ENCODE data around the gene MAP4K4. TPM values are rescaled to one million over a fixed set of nuclear protein-coding genes. Genes with fewer than 3 reads are reported as not detected.

The MAP4K4 gene
- total and polyA plus RNA-seq, 4 donors = 19.7 to 91.7 (median 54.0) TPM

GRCh38 chr2:101714118-101714517, 16.6 kb downstream of the MAP4K4 start:
- no peak for TF ChIP-seq CTCF (IDR thresholded peaks at IDR 0.05; ENCODE audit: control extremely low read depth, extremely low read depth)
- no peak for DNase-seq
- Histone ChIP-seq H3K4me3 (no peak overlapping the region), H3K27ac (ENCODE audit: low read depth in 1 of 2, low read length in 1 of 2) (no peak overlapping the region), H3K4me1 (ENCODE audit: control insufficient read depth in 5 of 5, insufficient read depth in 5 of 5, low read length in 5 of 5) (peaks cover 0 to 43% (median 24%) of the 10 kb centered on the region in 5 donors), H3K9me3 (ENCODE audit: control insufficient read depth in 4 of 4, insufficient read depth in 3 of 4, low read length in 3 of 4) (no peaks in the 10 kb centered on the region), H3K27me3 (ENCODE audit: control insufficient read depth in 3 of 3, insufficient read depth in 3 of 3, low read length in 2 of 3) (no peaks in the 10 kb centered on the region), H3K36me3 (ENCODE audit: control insufficient read depth in 4 of 4, insufficient read depth in 4 of 4, low read length in 4 of 4) (peaks cover 0 to 3% (median 0%) of the 10 kb centered on the region in 4 donors), H3K9ac (ENCODE audit: insufficient read depth in 1 of 2, low read length in 2 of 2) (no peak overlapping the region)
- ATAC-seq (ENCODE audit: insufficient read depth, low FRiP score) = no peak
- 34 to 52% methylated on average over 3 of the region's 3 CpGs for WGBS, 2 donors

GRCh38 chr2:101717071-101717845, 19.8 kb downstream of the MAP4K4 start:
- no peak for ATAC-seq (ENCODE audit: insufficient read depth, low FRiP score)
- no peak for DNase-seq
- no peak overlapping the region for H3K27ac ChIP-seq (ENCODE audit: low read depth in 1 of 2, low read length in 1 of 2)
- H3K4me1 ChIP-seq (ENCODE audit: control insufficient read depth in 5 of 5, insufficient read depth in 5 of 5, low read length in 5 of 5) = peaks cover 0 to 42% (median 5%) of the 10 kb centered on the region in 5 donors
- no peak overlapping the region for H3K9ac ChIP-seq (ENCODE audit: insufficient read depth in 1 of 2, low read length in 2 of 2)
- TF ChIP-seq CTCF (IDR thresholded peaks at IDR 0.05; ENCODE audit: control extremely low read depth, extremely low read depth) = no peak
- H3K9me3 ChIP-seq (ENCODE audit: control insufficient read depth in 4 of 4, insufficient read depth in 3 of 4, low read length in 3 of 4) = no peaks in the 10 kb centered on the region
- no peaks in the 10 kb centered on the region for H3K27me3 ChIP-seq (ENCODE audit: control insufficient read depth in 3 of 3, insufficient read depth in 3 of 3, low read length in 2 of 3)
- no peak overlapping the region for H3K4me3 ChIP-seq
- WGBS, 2 donors = 55 to 73% methylated on average over 9 of the region's 9 CpGs
- H3K36me3 ChIP-seq (ENCODE audit: control insufficient read depth in 4 of 4, insufficient read depth in 4 of 4, low read length in 4 of 4) = peaks cover 0 to 3% (median 0%) of the 10 kb centered on the region in 4 donors

GRCh38 chr2:101718479-101718878, 21.0 kb downstream of the MAP4K4 start:
- Histone ChIP-seq H3K9me3 (ENCODE audit: control insufficient read depth in 4 of 4, insufficient read depth in 3 of 4, low read length in 3 of 4) (no peaks in the 10 kb centered on the region), H3K27me3 (ENCODE audit: control insufficient read depth in 3 of 3, insufficient read depth in 3 of 3, low read length in 2 of 3) (no peaks in the 10 kb centered on the region), H3K27ac (ENCODE audit: low read depth in 1 of 2, low read length in 1 of 2) (no peak overlapping the region), H3K9ac (ENCODE audit: insufficient read depth in 1 of 2, low read length in 2 of 2) (no peak overlapping the region), H3K4me3 (no peak overlapping the region), H3K36me3 (ENCODE audit: control insufficient read depth in 4 of 4, insufficient read depth in 4 of 4, low read length in 4 of 4) (peaks cover 0 to 3% (median 0%) of the 10 kb centered on the region in 4 donors), H3K4me1 (ENCODE audit: control insufficient read depth in 5 of 5, insufficient read depth in 5 of 5, low read length in 5 of 5) (peaks cover 5 to 51% (median 9%) of the 10 kb centered on the region in 5 donors)
- WGBS, 2 donors = 71 to 74% methylated on average over 1 of the region's 1 CpG
- DNase-seq (no peak), ATAC-seq (ENCODE audit: insufficient read depth, low FRiP score) (no peak)
- TF ChIP-seq CTCF (IDR thresholded peaks at IDR 0.05; ENCODE audit: control extremely low read depth, extremely low read depth) = no peak

Data from lung (tissue), 12 donors.